Measurements from ENCODE around the gene COL21A1. TPM values are rescaled to one million over a fixed set of nuclear protein-coding genes. Genes with fewer than 3 reads are reported as not detected.

Gene COL21A1
- total RNA-seq, 1 experiment from 2014 or later, result 1.8 TPM

DNA sequence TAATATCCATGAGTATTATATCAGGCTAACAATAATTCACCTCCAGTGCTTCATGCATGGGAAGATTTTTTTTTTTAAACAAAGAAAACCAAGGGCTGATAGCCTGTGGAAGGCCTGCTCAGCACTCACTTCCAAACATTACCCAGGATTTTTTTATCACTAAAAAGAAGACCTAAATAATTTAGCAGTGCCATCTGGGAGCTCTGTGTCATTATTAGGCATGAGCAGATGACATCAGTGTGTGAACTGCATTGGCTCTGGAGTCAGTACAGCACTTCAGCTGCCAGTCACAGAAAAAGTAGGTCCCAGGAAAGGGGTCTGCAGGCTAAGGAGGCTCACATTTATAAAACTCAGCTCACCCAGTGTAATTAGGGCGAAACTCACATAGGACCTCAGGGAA lies 94.8 kb downstream of the COL21A1 start:
- Histone ChIP-seq H2BK15ac (ENCODE audit: low read depth, low read length) (no peak overlapping the region), H3K23ac (ENCODE audit: insufficient read length, low read depth, low read length) (no peak overlapping the region), H3K56ac (ENCODE audit: insufficient read length, low read depth, low read length) (no peak overlapping the region), H4K8ac (replicated peaks; ENCODE audit: insufficient read length, low read depth, low read length) (no peak overlapping the region), H2BK20ac (ENCODE audit: low read depth, low read length, poor library complexity, severe bottlenecking) (no peak overlapping the region), H3K4me1 (ENCODE audit: insufficient read depth, low read length) (no peaks in the 10 kb centered on the region), H2BK5ac (ENCODE audit: insufficient read length, low read length) (no peak overlapping the region), H3K9ac (ENCODE audit: extremely low read depth, insufficient read length, low read length) (no peak overlapping the region), H3T11ph (ENCODE audit: low read length) (no peak overlapping the region), H3K18ac (ENCODE audit: insufficient read length, low read depth, low read length) (no peak overlapping the region), H3K9me3 (ENCODE audit: control insufficient read depth, low read depth, low read length) (no peaks in the 10 kb centered on the region), H3K4me2 (ENCODE audit: insufficient read depth, insufficient read length, low read length) (no peak overlapping the region), H4K20me1 (ENCODE audit: control insufficient read depth, insufficient read depth, insufficient read length) (no peaks in the 10 kb centered on the region), H3K27ac (ENCODE audit: insufficient read length, low read depth, low read length) (no peak overlapping the region), H2AK5ac (ENCODE audit: insufficient read length, low read length) (no peak overlapping the region), H2BK120ac (ENCODE audit: low read depth, low read length, poor library complexity, severe bottlenecking) (no peak overlapping the region), H3K79me2 (ENCODE audit: insufficient read depth, low read length) (no peaks in the 10 kb centered on the region), H3K4ac (ENCODE audit: low read depth, low read length) (no peak overlapping the region), H3K14ac (ENCODE audit: insufficient read depth, low read length) (no peak overlapping the region), H2BK12ac (ENCODE audit: insufficient read length, low read depth, low read length) (no peak overlapping the region), H4K5ac (ENCODE audit: insufficient read length, low read depth, low read length) (no peak overlapping the region), H3K79me1 (ENCODE audit: insufficient read depth, low read depth, low read length, poor library complexity, severe bottlenecking) (no peaks in the 10 kb centered on the region), H4K91ac (ENCODE audit: insufficient read length, low read depth, low read length) (no peak overlapping the region), H3K27me3 (ENCODE audit: insufficient read depth, low read length) (no peaks in the 10 kb centered on the region), H2AFZ (ENCODE audit: low read length) (no peak overlapping the region), H3K23me2 (ENCODE audit: insufficient read length, low read depth, low read length, poor library complexity, severe bottlenecking) (no peaks in the 10 kb centered on the region)
- TF ChIP-seq, protein P1, sequence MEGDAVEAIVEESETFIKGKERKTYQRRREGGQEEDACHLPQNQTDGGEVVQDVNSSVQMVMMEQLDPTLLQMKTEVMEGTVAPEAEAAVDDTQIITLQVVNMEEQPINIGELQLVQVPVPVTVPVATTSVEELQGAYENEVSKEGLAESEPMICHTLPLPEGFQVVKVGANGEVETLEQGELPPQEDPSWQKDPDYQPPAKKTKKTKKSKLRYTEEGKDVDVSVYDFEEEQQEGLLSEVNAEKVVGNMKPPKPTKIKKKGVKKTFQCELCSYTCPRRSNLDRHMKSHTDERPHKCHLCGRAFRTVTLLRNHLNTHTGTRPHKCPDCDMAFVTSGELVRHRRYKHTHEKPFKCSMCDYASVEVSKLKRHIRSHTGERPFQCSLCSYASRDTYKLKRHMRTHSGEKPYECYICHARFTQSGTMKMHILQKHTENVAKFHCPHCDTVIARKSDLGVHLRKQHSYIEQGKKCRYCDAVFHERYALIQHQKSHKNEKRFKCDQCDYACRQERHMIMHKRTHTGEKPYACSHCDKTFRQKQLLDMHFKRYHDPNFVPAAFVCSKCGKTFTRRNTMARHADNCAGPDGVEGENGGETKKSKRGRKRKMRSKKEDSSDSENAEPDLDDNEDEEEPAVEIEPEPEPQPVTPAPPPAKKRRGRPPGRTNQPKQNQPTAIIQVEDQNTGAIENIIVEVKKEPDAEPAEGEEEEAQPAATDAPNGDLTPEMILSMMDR (conservative IDR thresholded peaks at IDR 0.05), result no peak
- no peak overlapping the region for H3K4me3 Mint-ChIP-seq
- no peaks in the 10 kb centered on the region for H3K4me1 Mint-ChIP-seq
- no CpG with 5 or more reads among the region's 1 CpG for WGBS (ENCODE audit: extremely low coverage, insufficient read length, low lambda C conversion rate)
- H3K27ac Mint-ChIP-seq, result no peak overlapping the region
- H3K36me3 Mint-ChIP-seq (ENCODE audit: insufficient read depth in 1 of 3, low read depth in 3 of 3), result peaks cover 4 to 25% (median 8%) of the 10 kb centered on the region in 3 experiments; a peak in 6 of 7 replicates
- no peak for DNase-seq
- no peaks in the 10 kb centered on the region for H3K27me3 Mint-ChIP-seq (ENCODE audit: low read depth)
- H3K9me3 Mint-ChIP-seq, result peaks cover 16 to 20% of the 10 kb centered on the region in 2 experiments
